ENCODE data around the gene CABCOCO1. TPM values are rescaled to one million over a fixed set of nuclear protein-coding genes. Genes with fewer than 3 reads are reported as not detected.
A peak's percentile ranks its signal among the peaks of the same experiment; 100 is the strongest.

Gene CABCOCO1
- total RNA-seq, 1 experiment from 2014 or later: 0.33 TPM

- no peak for DNase-seq (ENCODE audit: low spot score)
Observed at GRCh38 chr10:61812920-61813319, 150.2 kb downstream of the CABCOCO1 start.

GRCh38 chr10:61814160-61814559 is 151.4 kb downstream of the CABCOCO1 start:
- no peak for DNase-seq (ENCODE audit: low spot score)

GRCh38 chr10:61815496-61815895 is 152.8 kb downstream of the CABCOCO1 start:
- DNase-seq (ENCODE audit: low spot score): peak; percentile 70

Other genes starting within 250 kb of the CABCOCO1 start
- not detected in 2 replicates for gene TMEM26, start 209.5 kb upstream of the CABCOCO1 start, total RNA-seq (2014; rRNA removed; shearing (Covaris generic))
- gene ARID5B, start 238.8 kb downstream of the CABCOCO1 start, total RNA-seq (2014; rRNA removed; shearing (Covaris generic)): 17.6 and 18.0 TPM in 2 replicates